NCI-H1930 (cell line): ENCODE measurements around the gene AMT.

Experiments used
- DNase-seq, 2 experiments: peaks; one replicate each; lab custom pipeline; 2025; lab: John Stamatoyannopoulos, UW

The AMT gene

GRCh38 chr3:49422379-49423248 is at the start of gene AMT:
AMT (minus strand) TSS chr3:49422473; CDS start chr3:49422450, 23 bp downstream.
- no peak for DNase-seq

GRCh38 chr3:49470714-49471420 is 48.6 kb upstream of the AMT start:
- DNase-seq = no peak

DNA sequence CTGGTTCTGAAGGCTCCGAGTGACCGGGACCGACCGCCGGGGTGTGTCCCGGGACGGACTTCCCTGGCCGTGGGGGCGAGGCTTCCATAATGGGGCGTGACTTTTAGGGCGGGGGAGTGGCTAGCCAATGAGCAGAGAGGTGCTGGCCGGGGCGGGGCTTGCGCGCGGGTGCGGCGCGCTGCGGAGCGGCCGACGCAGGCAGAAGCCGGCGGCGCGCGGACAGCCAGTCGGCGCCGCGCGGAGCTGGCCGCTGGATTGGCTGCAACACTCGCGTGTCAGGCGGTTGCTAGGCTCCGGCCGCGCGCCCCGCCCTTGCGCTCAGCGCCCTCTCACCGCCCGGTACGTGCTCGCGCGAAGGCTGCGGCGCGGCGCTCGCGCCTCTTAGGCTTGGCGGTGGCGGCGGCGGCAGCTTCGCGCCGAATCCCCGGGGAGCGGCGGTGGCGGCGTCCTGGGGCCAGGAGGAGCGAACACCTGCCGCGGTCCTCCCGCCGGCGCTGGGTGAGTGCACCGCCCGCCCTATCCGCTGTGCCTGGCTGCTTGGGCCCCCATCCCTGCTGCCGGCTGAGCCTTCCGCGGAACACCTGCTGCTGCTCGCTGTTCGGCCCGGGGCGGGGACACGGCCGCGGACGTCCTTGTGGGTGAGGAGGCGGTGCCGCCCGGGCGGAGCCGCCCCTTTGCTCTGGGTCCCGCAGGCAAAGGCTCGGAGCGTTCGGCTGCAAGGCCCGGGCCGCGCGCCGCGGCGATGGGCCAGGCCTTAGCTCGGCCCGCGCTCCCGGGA is 47.9 kb upstream of the AMT start, which contains the start of gene DAG1:
DAG1 (plus strand) TSS at position 332 of the 778 bp plus-strand sequence. CDS start 40,268 bp downstream, outside the sequence.
- DNase-seq = peak; percentile 83 to 93

GRCh38 chr3:49469037-49469935 is 47.0 kb upstream of the AMT start:
- DNase-seq = no peak

- no peak for DNase-seq
These were observed 43.8 kb upstream of the AMT start for GRCh38 chr3:49466085-49466484.

DNA sequence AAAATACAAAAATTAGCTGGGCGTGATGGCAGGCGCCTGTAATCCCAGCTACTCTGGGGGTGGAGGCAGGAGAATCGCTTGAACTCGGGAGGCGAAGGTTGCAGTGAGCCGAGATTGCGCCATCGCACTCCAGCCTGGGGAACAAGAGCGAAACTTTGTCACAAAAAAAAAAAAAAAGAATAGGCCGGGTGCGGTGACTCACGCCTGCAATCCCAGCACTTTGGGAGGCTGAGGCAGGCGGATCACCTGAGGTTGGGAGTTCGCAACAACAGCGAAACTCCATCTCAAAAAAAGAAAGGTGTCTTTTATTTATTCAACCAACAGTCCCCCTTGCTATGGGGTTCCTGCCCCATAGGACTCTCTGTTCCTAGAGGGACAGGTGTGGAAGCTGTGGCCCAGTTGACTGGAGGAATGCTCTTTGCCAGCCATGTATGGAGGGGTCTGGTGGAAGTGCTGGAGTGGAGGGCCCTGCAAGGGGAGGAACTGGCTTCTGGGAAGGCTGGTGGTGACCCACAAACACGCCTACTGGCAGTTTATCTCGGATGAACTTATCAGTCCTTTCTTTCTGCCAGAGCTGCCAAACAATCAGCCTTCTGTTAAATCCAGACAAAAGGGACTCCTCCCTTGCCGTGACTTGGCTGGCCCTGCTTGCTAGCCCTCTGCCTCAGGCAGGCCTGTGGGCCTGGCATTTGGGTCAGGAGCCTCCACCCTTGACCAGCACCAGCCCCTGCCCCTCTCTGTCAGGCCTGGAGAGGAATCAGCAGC is 43.2 kb upstream of the AMT start:
- DNase-seq = no peak

GRCh38 chr3:49462222-49462621 is 39.9 kb upstream of the AMT start:
- no peak for DNase-seq

DNA sequence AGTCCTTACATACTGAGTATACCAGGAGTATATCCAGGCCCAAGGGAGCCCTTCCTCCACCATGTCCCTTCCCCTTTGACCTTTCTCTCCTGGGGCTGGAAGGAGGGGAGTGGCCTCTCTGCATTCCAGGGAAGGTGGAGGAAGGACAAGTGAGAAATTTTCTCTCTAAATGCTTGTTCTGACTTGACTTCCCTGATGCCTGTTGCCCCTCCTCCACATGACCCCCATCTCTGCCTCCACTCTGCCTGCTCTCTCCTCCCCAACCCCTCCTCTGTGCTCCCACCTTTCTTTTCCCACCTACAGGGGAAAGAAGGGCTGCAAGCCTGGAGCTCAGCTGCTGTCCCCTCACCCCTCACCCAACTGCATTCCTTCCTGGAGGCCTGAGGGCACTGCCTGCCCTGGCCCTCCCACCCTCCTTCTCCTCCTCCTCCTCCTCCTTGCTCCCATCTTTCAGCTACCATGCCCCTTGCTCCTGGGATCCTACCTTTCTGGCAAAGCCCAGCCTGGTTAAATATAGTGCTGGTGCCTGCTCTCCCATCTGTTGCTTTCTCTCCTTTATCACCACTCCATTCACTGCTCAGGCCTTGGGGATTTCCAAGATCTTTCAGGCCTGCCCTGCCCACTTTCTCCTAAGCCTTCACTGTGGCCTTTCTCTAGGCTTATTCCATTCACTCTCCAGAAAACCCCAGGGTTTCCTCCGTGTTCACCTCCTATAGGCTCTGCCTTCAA is 39.3 kb upstream of the AMT start:
- no peak for DNase-seq

DNA sequence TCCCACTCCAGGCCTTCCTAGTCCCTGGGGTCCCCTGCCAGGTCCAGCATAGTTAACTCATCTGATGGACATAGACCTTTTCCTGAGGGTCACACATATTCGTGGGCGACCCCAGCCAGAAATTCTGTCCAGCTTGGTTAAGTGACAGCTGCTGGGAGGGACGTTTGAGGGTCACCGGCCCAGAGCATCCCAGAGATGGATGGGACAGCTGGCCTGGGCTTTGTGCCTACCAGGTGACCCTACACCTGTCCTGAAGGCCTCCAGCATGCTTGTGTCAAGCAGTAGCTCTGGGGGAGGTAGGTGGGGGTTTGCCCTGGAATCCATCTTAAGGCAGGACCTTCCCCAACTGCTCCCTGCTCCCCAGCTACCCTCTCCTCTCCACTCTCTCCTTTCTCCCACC is 38.7 kb upstream of the AMT start:
- DNase-seq = no peak

GRCh38 chr3:49460188-49460890 is 38.1 kb upstream of the AMT start:
- DNase-seq = no peak

DNA sequence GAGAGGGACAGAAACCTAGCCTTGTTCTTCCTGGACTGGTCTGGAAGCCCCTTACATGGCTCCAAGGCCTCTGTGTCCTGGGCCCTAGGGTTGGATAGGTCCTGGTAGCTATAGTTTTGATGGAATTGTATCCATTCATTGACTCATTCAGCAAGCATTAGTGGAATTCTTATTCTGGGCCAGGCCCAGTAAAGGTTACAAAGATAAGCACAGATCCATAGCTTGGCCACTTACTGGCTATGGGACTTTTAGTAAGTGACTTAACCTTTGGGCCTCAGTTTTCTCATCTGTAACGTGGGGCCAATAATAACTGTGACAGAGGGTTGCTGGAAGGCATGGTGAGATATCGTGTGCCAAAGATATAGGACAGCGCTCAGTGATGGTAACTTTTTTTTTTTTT is 34.2 kb upstream of the AMT start:
- DNase-seq = no peak

- DNase-seq = no peak
These were observed 32.8 kb upstream of the AMT start for GRCh38 chr3:49454898-49455681.

DNA sequence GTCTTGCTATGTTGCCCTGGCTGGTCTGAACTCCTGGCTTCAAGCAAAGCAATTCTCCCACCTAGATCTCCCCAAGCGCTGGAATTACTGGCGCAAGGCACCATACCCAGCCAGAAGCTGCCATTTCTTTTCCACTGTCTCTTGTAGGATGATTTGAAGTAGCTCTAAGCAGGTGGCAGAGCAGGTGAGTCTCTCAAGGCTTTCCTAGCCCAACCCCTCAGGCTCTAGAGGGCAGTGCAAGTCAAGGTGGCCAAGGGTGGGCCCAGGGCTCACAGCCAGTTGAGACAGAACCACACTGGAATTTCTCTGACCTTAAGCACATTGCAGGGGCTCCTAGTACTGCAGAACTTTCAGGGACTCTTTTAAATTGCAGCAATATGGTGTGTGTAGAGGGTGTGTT is 32.2 kb upstream of the AMT start:
- DNase-seq = no peak

DNA sequence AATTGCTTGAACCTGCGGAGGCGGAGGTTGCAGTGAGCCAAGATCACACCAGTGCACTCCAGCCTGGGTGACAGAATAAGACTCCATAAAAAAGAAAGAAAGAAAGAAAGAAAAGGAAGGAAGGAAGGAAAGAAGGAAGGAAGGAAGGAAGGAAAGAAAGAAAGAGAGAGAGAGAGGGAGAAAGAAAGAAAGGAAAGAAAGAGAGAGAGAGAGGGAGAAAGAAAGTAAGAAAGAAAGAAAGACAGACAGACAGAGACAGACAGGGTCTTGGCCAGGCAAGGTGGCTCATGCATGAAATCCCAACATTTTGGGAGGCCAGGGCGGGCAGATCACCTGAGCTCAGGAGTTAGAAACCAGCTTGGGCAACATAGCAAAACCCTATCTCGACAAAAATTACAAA is 31.3 kb upstream of the AMT start:
- DNase-seq = no peak

DNA sequence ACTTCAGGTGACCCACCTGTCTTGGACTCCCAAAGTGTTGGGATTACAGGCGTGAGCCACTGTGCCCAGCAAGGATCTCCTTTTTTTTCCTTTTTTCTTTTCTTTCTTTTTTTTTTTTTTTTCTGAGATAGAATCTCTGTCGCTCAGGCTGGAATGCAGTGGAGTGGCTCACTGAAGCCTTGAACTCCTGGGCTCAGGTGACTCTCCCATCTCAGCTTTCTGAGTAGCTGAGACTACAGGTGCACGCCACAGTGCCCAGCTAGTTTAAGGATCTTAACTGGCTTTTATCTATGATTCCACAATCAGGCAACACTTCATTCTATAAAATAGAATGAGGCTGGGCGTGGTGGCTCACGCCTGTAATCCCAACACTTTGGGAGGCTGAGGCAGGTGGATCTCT is 23.1 kb upstream of the AMT start:
- no peak for DNase-seq

DNA sequence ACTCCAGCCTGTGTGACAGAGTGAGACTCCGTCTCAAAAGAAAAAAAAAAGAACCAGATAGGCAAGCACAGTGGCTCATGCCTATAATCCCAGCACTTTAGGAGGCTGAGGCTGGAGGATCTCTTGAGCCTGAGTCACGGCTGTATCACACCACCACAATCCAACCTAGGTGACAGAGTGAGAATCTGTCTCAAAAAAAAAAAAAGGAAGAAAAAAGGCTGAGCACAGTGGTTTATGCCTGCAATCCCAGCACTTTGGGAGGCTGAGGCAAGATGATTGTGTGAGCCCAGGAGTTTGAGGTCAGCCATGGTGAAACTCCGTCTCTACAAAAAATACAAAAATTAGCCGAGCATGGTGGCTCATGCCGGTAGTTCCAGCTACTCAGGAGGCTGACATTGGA is 12.5 kb upstream of the AMT start:
- no peak for DNase-seq

GRCh38 chr3:49428752-49429080 is 6.4 kb upstream of the AMT start:
- no peak for DNase-seq

- no peak for DNase-seq
These were observed 5.3 kb upstream of the AMT start for GRCh38 chr3:49427586-49427985.

DNA sequence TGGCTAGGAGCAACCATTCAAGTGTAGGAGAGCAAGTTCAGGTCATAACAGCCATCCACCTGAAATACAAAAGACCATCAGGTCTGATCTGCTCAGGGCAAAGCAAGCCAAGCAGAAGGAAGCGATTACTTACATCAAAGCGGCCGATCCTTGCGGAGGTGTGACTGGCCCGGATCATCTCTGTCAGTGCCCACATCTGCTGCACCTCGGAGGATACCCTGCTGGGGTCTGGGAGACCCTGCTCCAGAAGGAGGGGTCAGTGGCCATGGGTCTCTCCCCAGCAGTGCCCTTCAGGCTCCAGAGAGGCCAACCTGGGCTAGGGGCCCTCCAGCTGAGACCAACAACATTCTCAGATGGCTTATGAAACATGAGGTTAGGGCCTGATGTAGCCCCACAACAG is 2.5 kb upstream of the AMT start:
- DNase-seq = no peak
